HG02943 (cell line): ENCODE data around the gene DCTN1.

Experiments
- ATAC-seq: cut with Tn5 transposase; IDR thresholded peaks from one replicate; pipeline ENCODE4 v1.9.1; 2021; ENCODE audit warnings: mild to moderate bottlenecking, low read depth, moderate library complexity; ENCODE audit not compliant: unreplicated experiment

The DCTN1 gene

DNA sequence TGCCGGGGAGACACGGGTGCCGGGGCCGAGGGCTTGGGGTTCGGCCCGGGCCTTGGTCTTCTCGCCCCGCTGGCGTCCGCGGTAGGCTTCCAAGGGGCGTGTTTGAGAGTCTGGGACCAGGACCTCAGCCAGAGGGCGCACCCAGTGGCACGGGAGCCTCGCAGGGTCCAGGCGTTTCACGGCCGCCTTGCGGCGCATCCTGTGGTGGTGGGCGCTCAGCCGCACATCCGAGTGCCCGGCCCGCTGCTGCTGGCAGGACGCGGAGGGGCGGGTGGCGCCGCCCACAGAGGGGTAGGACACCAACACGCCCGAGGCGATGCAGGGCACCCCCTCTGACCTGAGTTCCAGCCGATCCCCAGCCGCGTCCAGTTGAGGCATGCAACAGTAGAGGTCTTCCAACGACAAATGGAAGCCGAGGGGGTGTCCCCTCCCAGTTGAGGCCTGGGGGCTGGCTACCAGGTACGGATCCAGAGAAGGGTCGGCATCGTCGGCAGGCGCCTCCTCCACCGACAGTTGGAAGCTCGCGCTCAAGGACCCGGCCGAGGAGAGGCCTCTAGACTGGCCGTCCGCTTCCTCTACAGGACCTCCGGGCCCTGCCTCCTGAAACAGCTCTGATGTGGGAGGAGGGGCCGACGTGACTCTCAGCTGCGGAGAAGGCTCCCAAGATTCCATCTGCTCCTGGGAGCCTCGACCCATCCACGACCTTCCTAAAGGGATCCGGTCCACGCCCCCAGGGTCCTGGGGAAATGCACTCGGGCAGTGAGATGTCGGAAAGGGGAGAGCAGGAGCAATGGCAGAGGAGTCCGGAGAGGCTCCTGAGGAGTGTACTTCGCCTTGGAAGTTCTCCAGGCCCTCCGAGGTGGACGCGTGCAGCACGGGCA is 35.0 kb upstream of the DCTN1 start:
- peak; percentile 47 for ATAC-seq

DNA sequence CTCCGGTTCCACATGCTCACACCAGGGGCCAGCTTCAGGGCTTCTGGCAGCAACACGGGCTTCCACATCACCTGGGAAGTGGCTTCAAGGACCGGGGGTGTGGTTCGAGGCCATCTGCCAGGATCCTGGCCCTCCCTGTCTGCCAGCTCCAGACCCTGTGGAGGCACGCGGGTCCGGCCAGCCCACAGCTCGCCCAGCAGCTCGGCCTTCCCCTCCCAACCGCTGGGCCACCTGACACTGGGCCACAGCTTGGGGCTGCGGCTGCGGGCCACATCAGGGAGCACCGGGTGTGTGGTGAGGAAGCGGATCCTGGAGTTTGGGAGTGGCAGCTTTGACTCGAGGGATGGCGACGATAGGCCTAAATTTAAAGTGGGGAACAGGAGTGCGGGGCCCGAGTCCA is 34.3 kb upstream of the DCTN1 start:
- no peak for ATAC-seq

DNA sequence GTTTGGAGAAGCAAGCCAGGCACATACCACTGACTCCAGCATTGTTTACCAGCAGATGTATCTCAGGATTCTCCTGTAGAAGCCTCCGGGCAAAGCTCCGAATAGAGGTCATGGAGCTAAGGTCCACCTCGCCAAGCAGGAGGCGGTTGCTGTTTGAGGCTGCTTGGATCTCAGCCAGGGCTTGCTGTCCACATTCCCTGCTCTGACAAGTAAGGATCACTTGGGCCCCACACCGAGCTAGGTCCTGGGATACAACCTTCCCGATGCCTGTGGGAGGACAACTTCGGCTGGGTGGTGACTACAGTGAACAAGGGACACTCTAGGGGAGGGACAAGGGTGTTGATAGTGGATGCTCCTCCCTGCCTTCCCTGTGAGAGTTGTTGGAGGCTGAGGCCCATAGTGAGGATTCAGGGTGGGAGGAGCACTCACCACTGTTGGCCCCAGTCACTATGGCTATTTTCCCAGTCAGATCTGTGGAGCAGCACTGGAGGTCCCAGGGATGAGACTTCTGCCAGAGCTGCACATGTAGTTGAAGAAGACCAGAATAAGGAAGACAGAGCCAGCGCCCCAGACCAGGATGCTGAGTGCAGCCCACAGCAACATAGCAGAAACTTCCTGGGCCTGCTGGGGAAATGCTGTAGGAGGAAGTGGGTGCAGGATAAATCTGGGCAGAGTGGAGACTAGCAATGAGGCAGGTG is 33.0 kb upstream of the DCTN1 start:
- no peak for ATAC-seq

DNA sequence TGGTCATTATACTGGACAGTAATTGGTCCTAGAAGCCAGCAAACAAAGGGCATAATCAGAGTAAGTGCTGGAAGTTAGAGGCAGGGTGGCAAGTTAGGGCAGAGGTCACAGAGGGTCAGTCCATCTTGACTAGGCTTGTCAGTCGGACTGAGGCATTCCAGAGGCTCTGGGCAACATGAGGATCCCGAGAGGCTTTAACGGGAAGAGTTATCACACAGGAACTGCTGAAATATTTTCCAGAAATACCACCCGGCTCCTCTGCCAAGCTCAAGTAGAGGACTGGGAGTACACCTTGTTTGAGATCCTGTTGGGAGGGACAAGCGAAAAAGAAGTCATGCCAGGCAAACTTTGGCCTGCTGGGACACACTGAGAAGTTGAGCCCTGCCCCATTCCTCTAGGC is 27.6 kb upstream of the DCTN1 start:
- no peak for ATAC-seq

DNA sequence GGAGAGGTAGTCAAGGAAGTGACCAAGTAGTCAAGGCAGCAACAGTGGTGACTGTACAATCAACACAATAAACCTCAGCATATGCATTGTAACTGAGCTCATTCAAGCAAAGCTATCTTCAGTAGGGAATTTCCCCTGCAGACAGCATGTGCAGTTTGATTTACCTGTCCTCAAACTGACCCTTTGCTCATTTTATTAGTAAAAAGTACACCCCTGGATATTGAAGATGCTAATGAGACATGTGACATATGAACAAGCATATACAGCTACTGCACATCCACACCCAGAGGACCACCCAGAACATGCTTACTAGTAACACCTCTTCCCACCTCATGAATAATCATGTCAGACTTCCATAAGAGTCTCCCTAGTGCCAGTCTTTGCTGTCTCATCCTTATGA is 25.9 kb upstream of the DCTN1 start:
- ATAC-seq, result no peak

DNA sequence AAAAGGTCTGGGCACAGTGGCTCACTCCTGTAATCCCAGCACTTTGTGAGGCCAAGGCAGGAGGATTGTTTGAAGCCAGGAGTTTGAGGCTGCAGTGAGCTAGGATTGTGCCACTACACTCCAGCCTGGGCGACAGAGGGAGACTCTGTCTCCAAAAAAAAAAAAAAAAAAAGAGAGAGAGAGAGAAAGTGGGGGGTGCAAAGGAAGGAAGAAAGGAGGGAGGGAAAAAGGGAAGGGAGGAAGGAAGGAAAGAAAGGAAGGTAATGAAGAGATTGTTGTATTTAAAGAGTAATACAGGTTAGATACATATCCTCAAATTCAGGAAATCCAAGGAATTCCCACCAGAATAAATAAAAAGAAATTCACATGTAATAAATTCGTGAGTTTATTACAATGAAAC is 21.8 kb upstream of the DCTN1 start:
- ATAC-seq, result no peak

DNA sequence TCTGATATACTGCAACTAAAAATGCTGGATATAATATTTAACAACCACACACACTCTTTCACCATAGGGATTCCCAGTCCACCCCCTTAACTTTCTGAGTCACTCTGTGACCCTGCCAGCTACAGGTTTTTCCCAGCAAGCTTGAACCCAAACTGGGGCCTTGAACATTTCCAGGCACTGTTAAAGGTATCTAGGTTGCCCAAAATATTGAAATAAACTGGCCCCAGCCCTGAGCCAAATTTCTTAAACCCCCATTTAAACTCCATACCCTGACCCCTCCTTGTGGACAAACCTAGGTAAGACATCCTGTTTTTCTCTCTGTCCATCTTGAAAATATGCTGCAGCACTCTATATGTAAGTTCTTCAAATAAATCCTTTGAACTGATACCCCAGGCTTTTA is 19.7 kb upstream of the DCTN1 start:
- ATAC-seq, result no peak

DNA sequence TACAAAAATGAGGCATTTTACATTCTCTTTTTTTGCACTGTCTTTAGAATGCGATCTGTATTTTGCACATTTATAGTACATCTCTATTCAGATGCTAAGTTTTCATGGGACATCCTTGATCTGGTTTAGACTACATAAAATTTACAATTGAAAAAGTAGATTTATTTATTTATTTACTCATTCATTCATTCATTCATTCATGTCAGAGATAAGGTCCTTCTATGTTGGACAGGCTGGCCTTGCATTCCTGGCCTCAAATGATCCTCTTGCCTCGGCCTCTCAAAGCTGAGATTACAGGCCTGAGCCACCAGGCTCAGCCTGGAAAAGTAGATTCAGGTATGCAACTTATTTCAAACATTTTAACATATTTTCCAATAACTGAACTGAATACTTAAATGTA is 16.0 kb upstream of the DCTN1 start:
- no peak for ATAC-seq

DNA sequence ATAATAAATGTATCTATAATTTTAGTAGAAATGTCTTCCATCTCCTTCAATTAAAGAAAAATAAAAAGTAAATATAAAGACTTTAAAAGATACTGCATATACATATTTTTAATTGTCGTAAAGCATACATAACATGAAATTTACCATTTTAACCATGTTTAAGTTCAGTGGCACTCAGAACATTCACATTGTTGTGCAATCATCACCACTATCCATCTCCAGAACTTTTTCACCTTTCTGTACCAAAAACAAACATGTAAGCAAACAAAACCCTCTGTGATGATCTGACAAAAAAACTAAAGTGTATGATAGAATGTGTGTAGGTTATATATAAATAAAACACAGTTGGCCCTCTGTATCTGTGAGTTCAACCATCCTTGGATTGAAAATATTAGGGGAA is 13.4 kb upstream of the DCTN1 start:
- ATAC-seq, result no peak

DNA sequence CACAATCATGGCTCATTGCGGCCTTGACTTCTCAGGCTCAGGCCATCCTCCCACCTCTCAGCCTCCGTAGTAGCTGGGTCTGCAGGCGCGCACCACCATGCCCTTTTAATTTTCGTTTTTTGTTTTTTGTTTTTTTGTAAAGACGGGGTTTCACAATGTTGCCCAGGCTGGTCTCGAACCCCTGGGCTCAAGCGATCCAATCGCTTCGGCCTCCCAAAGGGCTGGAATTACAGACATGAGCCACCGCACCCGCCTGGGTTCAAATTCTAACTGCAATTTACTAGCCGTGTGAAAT is 12.3 kb upstream of the DCTN1 start:
- ATAC-seq, result no peak

DNA sequence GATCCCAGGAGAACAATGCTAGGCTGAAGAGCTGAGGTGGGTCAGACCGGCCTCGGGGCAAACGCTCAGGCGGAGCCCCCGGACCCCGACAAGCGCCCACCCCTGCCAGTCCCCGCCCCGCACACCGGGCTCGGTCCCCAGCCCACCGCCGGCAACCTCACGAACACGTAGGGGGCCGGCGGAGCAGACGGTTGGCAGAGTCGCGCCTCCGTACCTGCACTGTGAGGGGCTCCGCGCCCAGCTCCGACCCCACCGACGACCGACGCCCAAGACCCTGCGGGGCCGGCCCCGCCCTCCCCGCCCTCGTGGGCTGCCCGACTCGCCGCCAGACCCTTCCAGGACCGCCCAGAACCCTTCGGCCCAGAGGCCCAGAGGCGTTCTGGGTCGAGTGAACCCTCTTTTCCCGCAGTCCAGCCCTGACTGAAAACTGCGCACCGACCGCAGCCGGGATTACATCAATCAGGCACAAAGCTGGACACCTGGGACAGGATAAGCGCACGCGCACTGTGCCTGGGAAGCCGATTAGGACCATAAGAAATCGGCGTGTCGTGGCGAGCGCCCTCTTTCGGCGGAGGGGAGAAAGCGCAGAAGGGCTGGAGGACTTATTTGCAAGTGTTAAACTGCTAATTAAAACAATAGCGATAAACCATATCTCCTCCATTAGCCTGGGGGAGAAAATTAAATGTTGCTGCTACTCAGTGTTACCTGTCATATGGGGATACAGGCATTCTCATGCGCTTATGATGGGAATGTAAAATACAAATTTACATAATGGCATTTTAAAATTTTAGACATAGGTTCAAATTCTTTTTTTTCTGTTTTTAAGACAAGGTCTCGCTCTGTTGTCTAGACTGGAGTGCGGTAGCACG is 11.7 kb upstream of the DCTN1 start:
- peak; percentile 68 for ATAC-seq

DNA sequence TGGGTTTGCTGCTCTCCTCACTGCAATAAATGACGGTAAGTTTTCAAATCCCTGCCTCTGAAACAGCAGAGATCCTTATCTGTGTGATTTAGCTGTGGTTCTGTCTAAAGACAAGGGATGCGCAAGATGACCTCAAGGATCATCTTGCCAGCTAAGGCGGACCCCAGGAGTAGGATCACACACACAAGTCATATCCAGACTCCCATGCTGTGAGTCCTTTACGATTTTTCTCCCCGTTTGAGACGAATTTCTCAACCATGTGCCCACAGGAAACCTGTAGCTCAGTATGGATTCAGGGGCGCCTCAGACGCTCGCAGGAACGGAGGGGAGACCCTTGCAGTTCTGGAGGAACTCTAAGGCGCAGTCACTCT is 11.1 kb upstream of the DCTN1 start:
- peak; percentile 36 for ATAC-seq

DNA sequence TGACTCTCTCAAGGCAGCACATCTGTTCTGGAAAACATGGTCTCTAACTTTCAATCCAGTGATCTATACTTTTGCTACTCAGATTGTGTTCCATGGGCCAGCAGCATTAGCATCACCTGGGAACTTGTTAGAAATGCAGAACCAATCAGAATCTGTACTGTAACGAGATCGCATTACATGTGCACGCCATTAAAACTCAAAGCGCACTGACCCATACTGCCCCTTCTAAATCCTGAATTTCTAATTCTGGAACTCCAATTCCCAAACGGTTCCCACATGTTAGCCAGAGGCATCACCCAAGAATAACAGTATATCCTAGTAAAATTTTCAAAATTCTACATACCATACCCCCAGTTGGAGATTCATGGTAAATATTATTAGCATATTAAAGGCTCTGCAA is 10.5 kb upstream of the DCTN1 start:
- ATAC-seq, result no peak

DNA sequence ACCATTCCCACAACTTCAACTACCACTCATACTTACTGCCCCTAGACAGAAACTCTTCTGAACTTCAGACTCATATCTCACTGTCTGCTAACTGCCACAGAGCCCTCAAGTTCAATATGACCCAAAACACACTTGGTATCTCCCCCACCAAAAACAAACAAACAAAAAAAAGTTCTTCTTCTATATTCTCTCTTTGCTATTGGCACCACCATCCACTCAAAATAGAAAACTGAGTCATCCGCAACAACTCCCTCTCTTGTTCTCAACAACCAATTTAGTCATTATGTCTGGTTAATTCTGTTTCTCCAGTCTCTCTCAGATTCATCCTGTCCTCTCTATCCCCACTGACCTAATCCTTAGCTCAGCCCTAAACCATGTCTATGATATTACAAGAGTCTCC is 7.2 kb upstream of the DCTN1 start:
- ATAC-seq, result no peak

DNA sequence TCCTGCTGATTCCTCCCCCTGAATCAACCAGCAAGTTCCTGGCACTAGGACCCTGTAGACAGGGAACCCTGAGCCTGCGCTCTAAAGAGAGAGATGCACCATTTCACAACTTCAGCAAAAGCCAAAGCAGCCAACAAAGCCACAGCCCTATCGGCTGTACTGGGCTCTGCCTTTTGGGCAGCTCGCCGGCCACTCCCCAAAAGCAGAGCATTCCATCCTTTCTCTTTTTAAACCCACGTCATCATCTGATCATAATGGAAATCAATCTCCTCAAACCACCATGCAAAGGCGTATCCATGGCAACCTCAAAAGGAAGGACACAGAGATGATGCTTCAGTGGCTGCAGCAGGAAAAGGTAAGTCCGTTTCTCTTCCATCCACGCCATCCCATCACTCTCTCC is 5.3 kb upstream of the DCTN1 start:
- no peak for ATAC-seq

DNA sequence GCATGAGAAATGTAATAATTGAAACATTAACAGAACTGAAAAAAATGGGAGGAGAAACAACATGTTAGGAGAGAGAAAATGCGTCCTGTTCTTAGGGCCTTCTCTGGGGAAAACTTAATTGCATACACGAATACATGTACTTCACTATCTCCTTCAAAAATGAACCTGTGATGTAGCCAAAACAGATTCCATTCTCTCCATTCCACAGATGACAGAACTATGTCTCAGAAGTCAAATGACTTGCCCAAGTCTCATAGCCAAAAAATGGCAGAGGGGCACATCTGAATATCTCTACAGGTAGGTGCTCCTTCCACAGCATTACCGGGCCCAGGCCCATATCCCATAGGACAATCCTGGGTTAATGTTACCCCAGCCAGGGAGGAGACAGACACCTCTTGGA is 3.9 kb upstream of the DCTN1 start:
- ATAC-seq, result no peak

DNA sequence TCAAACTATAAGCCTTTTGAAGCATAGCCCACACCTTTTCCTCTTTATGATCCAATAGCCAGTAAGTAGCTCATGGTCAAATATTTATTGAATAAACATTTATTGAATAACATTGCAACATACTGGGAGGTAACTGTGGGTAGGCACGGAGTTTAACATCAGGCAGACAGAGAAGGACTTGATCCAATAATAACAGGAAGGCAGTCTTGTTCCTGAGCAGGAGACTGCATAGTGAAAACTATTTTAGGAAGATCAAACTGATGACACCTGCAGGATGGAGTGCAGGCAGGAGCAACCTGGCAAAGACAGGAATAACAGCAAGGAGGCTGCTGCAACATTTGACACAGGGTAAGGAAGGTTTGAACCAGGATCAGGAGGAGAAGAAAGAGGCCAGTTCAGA is 3.1 kb upstream of the DCTN1 start:
- no peak for ATAC-seq

DNA sequence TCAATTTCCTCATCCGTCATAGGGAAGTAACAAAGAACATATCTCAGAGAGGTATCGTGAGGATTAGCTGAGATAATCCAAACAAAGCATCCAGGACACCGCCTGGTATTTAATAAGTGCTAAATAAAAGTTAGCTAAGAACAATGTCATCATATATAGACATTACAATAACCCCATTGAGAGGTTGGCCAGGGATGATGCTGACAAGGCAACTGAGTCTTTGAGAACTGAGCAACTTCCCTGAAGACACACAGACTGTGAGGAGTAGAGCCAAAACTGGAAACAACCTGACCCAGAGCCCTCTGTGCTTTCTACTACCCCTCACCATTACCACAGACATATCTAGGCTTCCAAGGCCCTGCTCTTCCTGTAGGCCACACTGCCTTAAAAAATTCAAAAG is 1.6 kb upstream of the DCTN1 start:
- no peak for ATAC-seq

DNA sequence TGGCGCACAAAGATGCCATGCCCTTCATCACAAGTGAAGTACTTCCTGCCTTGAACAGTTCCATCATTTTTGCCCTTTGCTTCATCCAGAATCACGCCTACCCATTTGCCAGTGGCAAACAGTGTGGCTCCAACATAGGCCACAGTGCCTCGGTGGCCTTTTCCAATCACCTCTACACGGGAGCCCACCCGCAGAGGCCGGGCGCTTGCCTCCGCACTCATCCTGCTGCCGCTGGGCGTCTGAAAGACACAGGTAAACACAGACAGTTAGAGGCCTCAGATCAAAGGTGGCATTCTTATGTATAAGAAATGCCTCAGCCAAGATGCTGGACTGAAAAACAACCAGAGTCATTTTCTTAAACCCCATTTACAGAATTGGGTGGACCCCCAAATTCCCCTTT is 2.1 kb downstream of the DCTN1 start:
- ATAC-seq, result no peak

DNA sequence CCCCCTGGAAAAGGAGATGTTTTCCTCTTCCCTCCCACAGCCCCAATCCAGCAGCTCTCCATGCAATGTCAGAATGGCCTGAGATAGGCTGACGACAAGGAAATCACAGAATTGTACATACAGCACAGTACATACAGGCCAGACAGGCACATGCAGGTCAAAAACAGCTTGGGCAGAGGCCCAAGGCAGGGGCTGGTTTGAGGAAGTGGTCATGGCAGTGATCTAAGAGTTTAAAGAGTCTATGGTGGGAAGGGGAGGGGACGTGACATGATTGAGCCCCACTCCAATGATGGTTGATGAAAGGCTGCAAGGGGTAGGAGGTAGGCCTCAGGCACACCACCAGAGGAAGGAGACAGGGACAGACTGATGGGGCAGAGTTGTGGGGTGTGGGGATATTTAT is 4.3 kb downstream of the DCTN1 start:
- ATAC-seq, result no peak

DNA sequence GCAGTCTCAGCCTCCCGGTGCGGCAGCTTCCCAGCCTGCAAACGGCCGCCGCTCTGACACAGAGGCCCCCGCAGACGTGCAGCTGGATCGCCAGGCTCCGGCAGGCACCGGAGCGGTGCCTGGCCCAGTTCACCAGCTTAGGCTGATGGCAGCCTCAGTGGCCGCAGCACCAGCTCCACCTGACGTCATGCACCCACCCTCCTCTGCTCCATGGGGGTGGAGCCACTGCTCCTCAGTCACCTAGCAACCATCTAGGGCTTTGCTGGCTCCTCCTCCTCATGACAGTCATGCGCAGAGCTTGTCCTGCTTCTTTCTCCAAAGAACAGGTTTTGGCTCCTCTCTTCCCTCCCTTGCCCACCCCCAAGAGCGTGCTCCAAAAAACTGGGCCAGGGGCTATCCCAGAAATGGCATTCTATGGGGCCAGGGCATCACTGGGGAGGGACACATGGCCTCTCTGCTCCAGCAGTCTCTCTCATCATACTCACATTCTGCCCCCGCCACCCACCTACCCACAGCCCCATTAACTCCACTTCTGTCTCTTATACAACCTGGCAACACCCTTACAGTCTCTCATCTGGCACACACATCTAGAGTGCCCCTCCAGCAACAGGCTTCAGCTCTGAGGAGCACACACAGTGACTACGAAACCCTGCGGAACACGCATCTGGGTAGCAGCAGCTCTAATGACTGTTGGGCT is 5.5 kb downstream of the DCTN1 start:
- no peak for ATAC-seq
